CD1c-positive myeloid dendritic cell (primary cell): ENCODE data around the gene SPTSSB.

Source experiments
- DNase-seq: peaks from one replicate; pipeline ENCODE4 v3.0.0-alpha.2; 2016; ENCODE audit errors: extremely low spot score

SPTSSB gene

GRCh38 chr3:161371441-161372320, at the start of gene SPTSSB:
TSS of gene SPTSSB (minus strand) at chr3:161371517. CDS start at chr3:161346323, 25,194 bp downstream.
- peak; percentile 33 for DNase-seq

- DNase-seq: no peak
Measured at GRCh38 chr3:161420746-161421145, 49.4 kb upstream of the SPTSSB start.

GRCh38 chr3:161419555-161420333, 48.4 kb upstream of the SPTSSB start:
- no peak for DNase-seq

- DNase-seq: no peak
Measured at GRCh38 chr3:161415506-161416231, 44.4 kb upstream of the SPTSSB start.

GRCh38 chr3:161414907-161415306, 43.6 kb upstream of the SPTSSB start:
- no peak for DNase-seq

- no peak for DNase-seq
Measured at GRCh38 chr3:161413855-161414210, 42.5 kb upstream of the SPTSSB start.

- DNase-seq: no peak
Measured at GRCh38 chr3:161413127-161413854, 42.0 kb upstream of the SPTSSB start.

- DNase-seq: no peak
Measured at GRCh38 chr3:161412123-161412522, 40.8 kb upstream of the SPTSSB start.

GRCh38 chr3:161409858-161410257, 38.5 kb upstream of the SPTSSB start:
- DNase-seq: no peak

GRCh38 chr3:161409069-161409468, 37.8 kb upstream of the SPTSSB start:
- DNase-seq: peak; percentile 71

- DNase-seq: no peak
Measured at GRCh38 chr3:161406594-161407555, 35.6 kb upstream of the SPTSSB start.

GRCh38 chr3:161405836-161406235, 34.5 kb upstream of the SPTSSB start:
- no peak for DNase-seq

- DNase-seq: no peak
Measured at GRCh38 chr3:161405087-161405486, 33.8 kb upstream of the SPTSSB start.

- DNase-seq: no peak
Measured at GRCh38 chr3:161403251-161403650, 31.9 kb upstream of the SPTSSB start.

- no peak for DNase-seq
Measured at GRCh38 chr3:161401389-161401788, 30.1 kb upstream of the SPTSSB start.

GRCh38 chr3:161400650-161401049, 29.3 kb upstream of the SPTSSB start:
- no peak for DNase-seq

GRCh38 chr3:161395115-161396012, 24.0 kb upstream of the SPTSSB start:
- DNase-seq: no peak

GRCh38 chr3:161393803-161394202, 22.5 kb upstream of the SPTSSB start:
- DNase-seq: no peak

- DNase-seq: no peak
Measured at GRCh38 chr3:161393310-161393709, 22.0 kb upstream of the SPTSSB start.
